BE2C (cell line): Measurements from ENCODE around the gene BGN.

Source experiments
- DNase-seq: peaks from one replicate; pipeline ENCODE4 v3.0.0-alpha.2; 2020
- H3K27me3 ChIP-seq: fragments of 250-450 bp; sonication (Bioruptor Pico); 2 replicates; pipeline ENCODE4 v1.5.1; 2020; ENCODE audit warnings: mild to moderate bottlenecking
- H3K36me3 ChIP-seq: fragments of 250-450 bp; sonication (Bioruptor Pico); 2 replicates; pipeline ENCODE4 v1.5.1; 2020; ENCODE audit warnings: mild to moderate bottlenecking
- H3K4me1 ChIP-seq: fragments of 250-450 bp; sonication (Bioruptor Pico); 2 replicates; pipeline ENCODE4 v1.5.1; 2020
- H3K4me3 ChIP-seq: 2 replicates; pipeline ENCODE4 v1.5.1; 2011; ENCODE audit warnings: low read depth, low read length
- H3K9me3 ChIP-seq: fragments of 250-450 bp; sonication (Bioruptor Pico); 2 replicates; pipeline ENCODE4 v1.5.1; 2020
- CTCF ChIP-seq: IDR thresholded peaks from 2 replicates; pipeline ENCODE4 v1.5.1; 2012; ENCODE audit warnings: mild to moderate bottlenecking, low read depth, low read length

The BGN gene

GRCh38 chrX:153457827-153458466, 36.8 kb upstream of the BGN start:
- Histone ChIP-seq H3K9me3 (no peaks in the 10 kb centered on the region), H3K27me3 (no peaks in the 10 kb centered on the region), H3K36me3 (no peaks in the 10 kb centered on the region; the same call in 1 of the 2 replicates), H3K4me1 (no peaks in the 10 kb centered on the region), H3K4me3 (no peak overlapping the region)
- TF ChIP-seq CTCF: no peak
- no peak for DNase-seq

GRCh38 chrX:153458476-153458875, 36.3 kb upstream of the BGN start:
- Histone ChIP-seq H3K36me3 (no peaks in the 10 kb centered on the region; the same call in 1 of the 2 replicates), H3K4me1 (no peaks in the 10 kb centered on the region), H3K4me3 (no peak overlapping the region), H3K9me3 (no peaks in the 10 kb centered on the region), H3K27me3 (no peaks in the 10 kb centered on the region)
- no peak for TF ChIP-seq CTCF
- DNase-seq: no peak

DNA sequence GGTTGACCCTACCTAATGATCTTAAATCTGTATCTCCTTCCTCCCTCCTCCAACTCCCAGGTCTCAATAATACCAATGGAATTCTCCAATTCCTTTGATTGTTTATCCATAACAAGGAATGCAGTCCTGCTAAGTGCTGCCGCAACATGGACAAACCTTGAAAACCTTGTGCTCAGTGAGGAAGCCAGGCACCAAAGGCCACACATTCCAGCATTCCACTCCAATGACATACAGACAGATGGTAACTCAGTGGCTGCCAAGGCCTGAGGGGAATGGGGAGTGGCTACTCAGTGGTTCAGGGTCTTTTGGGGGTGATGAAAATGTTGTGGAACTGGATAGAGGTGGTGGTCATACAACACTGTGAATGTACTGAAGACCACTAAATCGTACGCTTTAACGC, 34.8 kb upstream of the BGN start:
- H3K4me3 ChIP-seq: no peak overlapping the region
- TF ChIP-seq CTCF: no peak
- no peak for DNase-seq
- H3K9me3 ChIP-seq: no peaks in the 10 kb centered on the region
- H3K27me3 ChIP-seq: no peaks in the 10 kb centered on the region
- H3K36me3 ChIP-seq: no peaks in the 10 kb centered on the region; the same call in 1 of the 2 replicates
- H3K4me1 ChIP-seq: no peaks in the 10 kb centered on the region

DNA sequence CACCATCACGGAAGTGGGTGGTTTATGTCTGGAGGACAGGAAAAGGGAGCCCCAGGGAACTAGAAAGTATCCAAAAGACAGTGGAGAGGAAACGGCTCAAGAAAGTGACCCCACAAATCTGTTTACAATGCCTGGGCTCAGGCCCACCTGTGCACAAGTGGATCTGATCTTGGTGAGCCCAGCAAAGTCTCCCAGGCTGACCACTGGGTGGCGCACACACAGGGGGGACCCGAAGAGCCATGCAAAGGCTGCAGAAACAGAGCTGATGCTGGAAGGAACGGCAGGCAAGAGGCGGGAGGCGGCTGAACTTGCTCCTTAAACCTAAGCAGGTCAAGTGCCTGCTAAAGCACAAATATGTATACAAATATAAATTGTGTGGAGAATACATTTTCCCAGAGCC, 34.0 kb upstream of the BGN start:
- TF ChIP-seq CTCF: peak; percentile 77

GRCh38 chrX:153462291-153462690, 32.5 kb upstream of the BGN start:
- no peaks in the 10 kb centered on the region; the same call in 1 of the 2 replicates for H3K36me3 ChIP-seq
- no peaks in the 10 kb centered on the region for H3K9me3 ChIP-seq
- DNase-seq: no peak
- no peaks in the 10 kb centered on the region for H3K27me3 ChIP-seq
- H3K4me1 ChIP-seq: no peaks in the 10 kb centered on the region
- TF ChIP-seq CTCF: no peak
- H3K4me3 ChIP-seq: no peak overlapping the region

More for the DNA sequence above, 34.0 kb upstream of the BGN start:
- Histone ChIP-seq H3K4me1 (no peaks in the 10 kb centered on the region), H3K36me3 (no peaks in the 10 kb centered on the region; the same call in 1 of the 2 replicates), H3K4me3 (no peak overlapping the region), H3K9me3 (no peaks in the 10 kb centered on the region), H3K27me3 (no peaks in the 10 kb centered on the region)
- peak; percentile 69 for DNase-seq

DNA sequence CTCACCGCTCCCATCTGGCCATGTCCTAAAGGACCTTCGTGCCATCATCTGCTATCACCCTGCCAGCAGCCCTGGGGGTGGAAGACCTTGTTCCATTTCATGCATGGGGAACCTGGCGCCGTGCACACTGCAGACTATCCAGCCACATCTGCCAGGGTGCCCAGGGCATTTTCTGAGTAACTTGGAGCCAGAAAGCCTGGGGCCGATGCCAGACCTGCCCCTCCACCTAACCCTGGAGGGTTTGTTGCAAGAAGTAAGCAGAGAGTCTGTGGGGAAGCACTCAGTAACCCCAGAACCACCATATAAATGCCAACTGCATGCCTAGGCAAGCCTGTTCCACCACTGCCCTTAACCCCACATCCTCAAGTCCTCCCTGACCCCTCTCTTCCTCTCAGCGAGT, 31.7 kb upstream of the BGN start:
- H3K9me3 ChIP-seq: no peaks in the 10 kb centered on the region
- no peak overlapping the region for H3K4me3 ChIP-seq
- H3K27me3 ChIP-seq: no peaks in the 10 kb centered on the region
- H3K4me1 ChIP-seq: no peaks in the 10 kb centered on the region
- DNase-seq: no peak
- H3K36me3 ChIP-seq: no peaks in the 10 kb centered on the region; the same call in 1 of the 2 replicates
- no peak for TF ChIP-seq CTCF
